Lower leg skin (tissue), 3 donors: Measurements from ENCODE around the gene WFDC13.
"Not testable (repeated sequence)": the region's sequence is repeated elsewhere in the genome, so short reads cannot be mapped to it uniquely, and the experiment has no call there.

Experiments used
- CTCF ChIP-seq, 3 donors: fragments of 450-650 bp; IDR thresholded peaks; one replicate each; pipeline ENCODE4 v1.5.1; 2016; ENCODE audit warnings: antibody characterized with exemption in 3 of 3, mild to moderate bottlenecking in 3 of 3, moderate library complexity in 2 of 3
- POLR2A ChIP-seq, 2 donors: fragments of 450-650 bp; IDR thresholded peaks; one replicate each; pipeline ENCODE4 v1.6.1; 2016 to 2017; ENCODE audit warnings: antibody characterized with exemption in 2 of 2, mild to moderate bottlenecking in 1 of 2, moderate library complexity in 1 of 2

- not testable (repeated sequence) for TF ChIP-seq POLR2A, CTCF (IDR thresholded peaks at IDR 0.05)
Observed at GRCh38 chr20:45716141-45716688, 14.4 kb downstream of the WFDC13 start.
